GM08714 (cell line): ENCODE data around the gene THOC6.

ENCODE experiments used
- H3K4me3 ChIP-seq: fragments of 200-500 bp; sonication (Bioruptor generic); 2 replicates; pipeline ENCODE4 v1.5.1; 2014; ENCODE audit warnings: mild to moderate bottlenecking, low read length, inconsistent platforms
- ZNF274 ChIP-seq: IDR thresholded peaks from 2 replicates; pipeline ENCODE4 v1.6.1; 2012; ENCODE audit warnings: mild to moderate bottlenecking, low read depth, low read length

The THOC6 gene

DNA sequence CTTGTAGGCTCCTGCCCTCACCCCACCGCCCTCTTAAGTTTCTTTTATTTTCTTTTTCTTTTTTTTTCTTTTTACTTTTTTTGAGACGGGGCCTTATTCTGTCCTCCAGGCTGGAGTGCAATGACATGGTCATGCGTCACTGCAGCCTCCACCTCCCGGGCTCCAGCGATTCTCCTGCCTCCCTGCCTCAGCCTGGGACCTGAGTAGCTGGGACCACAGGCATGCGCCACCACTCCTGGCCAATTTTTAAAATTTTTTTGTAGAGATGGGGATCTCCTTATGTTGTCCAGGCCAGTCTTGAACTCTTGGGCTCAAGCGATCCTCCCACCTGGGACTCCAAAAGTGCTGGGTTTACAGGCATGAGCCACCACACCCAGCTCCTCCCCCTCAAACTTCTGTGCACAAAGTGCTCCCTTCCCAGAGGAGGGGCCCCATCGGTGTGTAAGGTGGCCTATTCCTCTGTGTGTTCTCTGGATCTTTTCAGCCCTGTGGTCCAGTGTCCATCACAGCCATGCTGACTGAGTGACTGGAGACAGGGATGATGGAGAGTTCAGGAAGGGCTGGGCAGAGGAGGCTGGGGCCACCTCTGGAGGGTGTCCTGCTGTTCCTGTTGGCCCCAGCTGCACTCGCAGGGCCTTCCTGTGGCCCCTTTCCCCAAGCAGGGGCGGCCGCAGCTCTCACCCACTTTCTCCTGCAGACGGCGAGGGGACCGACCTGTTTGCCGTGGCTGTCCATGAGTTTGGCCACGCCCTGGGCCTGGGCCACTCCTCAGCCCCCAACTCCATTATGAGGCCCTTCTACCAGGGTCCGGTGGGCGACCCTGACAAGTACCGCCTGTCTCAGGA is 32.7 kb downstream of the THOC6 start:
- no peak overlapping the region for H3K4me3 ChIP-seq
- TF ChIP-seq ZNF274, result no peak

DNA sequence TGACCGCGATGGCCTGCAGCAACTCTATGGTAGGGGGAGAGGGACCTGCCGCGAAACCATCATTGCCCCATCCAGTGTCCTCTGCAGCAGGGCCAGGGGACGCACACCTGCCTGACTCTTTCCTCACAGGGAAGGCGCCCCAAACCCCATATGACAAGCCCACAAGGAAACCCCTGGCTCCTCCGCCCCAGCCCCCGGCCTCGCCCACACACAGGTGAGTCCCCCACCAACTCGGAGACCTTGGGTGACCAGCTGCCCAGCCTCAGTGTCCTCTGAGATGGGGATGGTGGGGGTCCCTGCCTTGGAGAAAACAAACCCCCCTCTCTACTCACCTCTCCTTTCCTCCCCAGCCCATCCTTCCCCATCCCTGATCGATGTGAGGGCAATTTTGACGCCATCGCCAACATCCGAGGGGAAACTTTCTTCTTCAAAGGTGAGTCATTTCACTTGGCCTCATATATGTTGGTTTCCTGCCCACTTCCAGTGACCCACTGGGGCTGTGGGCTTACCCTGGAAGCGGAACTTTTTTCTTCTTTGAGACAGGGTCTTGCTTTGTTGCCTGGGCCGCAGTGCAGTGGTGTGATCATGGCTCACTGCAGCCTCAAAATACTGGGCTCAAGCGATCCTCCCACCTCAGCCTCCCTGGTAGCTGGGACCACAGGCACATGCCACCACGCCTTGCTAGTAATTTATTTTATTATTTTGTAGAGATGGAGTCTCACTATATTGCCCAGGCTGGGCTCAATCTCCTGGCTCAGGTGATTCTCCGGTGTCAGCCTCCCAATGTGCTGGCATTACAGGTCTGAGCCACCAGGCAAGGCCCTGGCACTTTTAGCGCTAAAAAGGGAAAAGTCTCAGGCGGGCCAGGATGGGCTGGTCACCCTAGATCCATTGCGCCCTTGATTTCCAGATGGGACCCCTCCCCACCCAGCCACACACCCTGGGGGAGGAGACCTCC is 33.6 kb downstream of the THOC6 start:
- TF ChIP-seq ZNF274, result no peak
- no peak overlapping the region; the same call in 1 of the 2 replicates for H3K4me3 ChIP-seq

DNA sequence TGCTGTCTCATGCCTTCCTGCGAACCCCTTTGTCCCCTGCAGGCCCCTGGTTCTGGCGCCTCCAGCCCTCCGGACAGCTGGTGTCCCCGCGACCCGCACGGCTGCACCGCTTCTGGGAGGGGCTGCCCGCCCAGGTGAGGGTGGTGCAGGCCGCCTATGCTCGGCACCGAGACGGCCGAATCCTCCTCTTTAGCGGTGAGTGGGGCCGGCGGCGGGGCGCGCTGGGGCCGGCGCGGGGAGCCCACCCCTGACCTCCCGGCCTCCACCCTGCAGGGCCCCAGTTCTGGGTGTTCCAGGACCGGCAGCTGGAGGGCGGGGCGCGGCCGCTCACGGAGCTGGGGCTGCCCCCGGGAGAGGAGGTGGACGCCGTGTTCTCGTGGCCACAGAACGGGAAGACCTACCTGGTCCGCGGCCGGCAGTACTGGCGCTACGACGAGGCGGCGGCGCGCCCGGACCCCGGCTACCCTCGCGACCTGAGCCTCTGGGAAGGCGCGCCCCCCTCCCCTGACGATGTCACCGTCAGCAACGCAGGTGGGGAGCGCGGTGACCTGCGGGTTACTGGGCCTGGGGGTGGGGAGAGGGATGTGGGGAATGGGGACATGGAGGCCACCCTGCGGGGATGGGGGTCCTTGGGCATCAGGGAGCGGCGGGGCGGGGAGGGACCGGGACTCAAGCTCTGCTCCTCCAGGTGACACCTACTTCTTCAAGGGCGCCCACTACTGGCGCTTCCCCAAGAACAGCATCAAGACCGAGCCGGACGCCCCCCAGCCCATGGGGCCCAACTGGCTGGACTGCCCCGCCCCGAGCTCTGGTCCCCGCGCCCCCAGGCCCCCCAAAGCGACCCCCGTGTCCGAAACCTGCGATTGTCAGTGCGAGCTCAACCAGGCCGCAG is 34.5 kb downstream of the THOC6 start:
- TF ChIP-seq ZNF274, result no peak

DNA sequence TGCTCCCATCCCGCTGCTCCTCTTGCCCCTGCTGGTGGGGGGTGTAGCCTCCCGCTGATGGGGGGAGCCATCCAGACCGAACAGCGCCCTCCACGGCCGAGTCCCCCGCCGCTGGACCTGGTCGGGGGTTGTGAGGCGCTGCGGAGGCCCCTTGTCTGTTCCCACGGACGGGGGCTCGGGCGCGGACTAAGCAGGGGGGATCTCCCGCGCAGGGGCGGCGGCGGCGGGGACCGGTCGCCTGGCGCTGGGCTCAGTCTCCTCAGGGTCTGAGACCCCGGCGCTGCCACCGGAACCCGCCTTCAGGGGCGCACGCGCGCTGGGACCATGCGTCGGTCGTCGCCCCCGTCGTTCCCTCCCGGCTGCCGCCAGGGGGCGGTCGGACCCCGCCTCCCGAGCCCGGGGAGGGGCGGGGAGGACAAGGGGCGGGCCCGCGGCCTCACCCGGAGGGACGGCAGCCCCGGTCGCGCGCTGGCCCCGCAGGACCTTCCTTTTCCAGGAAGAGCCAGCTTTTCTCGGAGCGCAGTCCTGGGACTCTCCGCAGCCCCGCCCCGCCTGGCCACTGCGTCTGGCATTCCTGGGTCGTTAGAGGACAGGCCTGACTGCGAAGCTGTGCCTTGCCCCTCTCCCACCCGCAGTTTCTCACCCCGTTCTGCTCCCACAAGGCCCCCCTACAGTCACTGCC is 35.3 kb downstream of the THOC6 start:
- H3K4me3 ChIP-seq, result peak overlapping the region; percentile 94
- TF ChIP-seq ZNF274, result no peak

More for the DNA sequence above, 34.5 kb downstream of the THOC6 start:
- H3K4me3 ChIP-seq, result peak overlapping the region; percentile 94

DNA sequence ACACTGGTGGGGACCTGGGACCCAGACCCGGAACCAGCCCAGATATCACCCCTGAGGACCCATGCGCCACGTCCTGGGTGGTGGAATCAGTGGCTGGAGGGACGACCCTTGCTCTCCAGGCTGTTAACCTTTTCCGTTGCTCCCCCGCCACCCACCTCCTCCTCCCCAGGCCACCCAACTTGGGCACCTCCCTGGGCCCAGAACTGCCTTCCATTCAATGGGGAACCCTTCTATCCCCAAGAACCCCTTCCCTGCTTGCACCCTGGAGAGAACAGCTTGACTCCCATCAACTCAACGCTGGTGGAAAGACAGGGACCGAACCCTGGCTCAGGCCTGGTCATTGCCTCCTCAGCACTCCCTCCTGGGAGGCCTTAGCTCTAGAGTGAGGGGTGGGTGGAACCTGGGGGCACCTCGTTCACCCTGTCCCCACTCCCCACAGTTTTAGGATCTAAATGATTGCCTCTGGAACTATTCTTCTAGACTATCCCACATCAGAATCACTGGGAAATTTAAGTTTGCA is 35.9 kb downstream of the THOC6 start:
- no peak for TF ChIP-seq ZNF274
- H3K4me3 ChIP-seq, result peak overlapping the region; percentile 49; the same call in 1 of the 2 replicates

DNA sequence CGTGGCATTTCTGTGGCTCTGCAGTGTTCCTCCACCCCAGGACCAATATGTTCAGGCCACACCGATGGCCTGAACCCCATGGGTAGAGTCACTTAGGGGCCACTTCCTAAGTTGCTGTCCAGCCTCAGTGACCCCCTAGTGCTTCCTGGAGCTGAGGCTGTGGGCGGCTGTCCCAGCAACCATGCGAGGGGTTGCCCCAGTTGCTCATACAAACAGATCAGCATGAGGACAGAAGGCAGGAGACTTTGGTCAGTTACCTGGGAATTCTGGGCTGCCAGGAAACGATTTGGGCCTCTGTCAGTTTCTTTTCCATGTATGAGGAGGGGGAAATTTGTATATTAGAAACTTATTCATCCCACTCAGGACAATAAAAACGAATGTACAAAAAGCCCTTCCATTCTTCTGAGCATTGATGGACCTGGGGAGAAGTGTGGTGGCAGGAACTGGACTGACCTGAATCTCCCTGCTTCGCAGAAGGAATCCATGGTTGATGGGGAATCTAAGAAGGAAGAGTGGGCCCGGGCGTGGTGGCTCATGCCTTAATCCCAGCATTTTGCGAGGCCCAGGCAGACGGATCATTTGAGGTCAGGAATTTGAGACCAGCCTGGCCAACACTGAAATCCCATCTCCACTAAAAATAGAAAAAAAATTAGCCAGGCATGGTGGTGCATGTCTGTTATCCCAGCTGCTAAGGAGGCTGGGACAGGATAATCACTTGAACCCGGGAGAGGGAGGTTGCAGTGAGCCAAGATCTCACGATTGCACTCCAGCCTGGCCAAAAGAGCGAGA is 36.7 kb downstream of the THOC6 start:
- no peak for TF ChIP-seq ZNF274
- H3K4me3 ChIP-seq, result no peak overlapping the region

DNA sequence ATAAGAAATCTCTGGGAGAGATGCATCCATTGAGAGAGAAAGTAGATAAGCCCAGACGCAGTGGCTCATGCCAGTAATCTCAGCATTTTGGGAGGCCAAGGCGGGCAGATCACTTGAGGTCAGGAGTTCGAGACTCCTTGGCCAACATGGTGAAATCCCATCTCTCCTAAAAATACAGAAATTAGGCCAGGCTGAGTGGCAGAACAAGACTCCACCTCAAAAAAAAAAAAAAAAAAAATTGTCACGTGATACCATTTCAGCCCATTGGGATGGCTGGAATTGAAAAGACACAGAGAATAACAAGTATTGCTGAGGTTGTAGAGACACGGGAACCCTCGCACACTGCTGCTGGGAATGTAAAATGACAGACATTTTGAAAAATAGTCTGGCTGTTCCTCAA is 38.7 kb downstream of the THOC6 start:
- no peak overlapping the region for H3K4me3 ChIP-seq
- TF ChIP-seq ZNF274, result no peak

DNA sequence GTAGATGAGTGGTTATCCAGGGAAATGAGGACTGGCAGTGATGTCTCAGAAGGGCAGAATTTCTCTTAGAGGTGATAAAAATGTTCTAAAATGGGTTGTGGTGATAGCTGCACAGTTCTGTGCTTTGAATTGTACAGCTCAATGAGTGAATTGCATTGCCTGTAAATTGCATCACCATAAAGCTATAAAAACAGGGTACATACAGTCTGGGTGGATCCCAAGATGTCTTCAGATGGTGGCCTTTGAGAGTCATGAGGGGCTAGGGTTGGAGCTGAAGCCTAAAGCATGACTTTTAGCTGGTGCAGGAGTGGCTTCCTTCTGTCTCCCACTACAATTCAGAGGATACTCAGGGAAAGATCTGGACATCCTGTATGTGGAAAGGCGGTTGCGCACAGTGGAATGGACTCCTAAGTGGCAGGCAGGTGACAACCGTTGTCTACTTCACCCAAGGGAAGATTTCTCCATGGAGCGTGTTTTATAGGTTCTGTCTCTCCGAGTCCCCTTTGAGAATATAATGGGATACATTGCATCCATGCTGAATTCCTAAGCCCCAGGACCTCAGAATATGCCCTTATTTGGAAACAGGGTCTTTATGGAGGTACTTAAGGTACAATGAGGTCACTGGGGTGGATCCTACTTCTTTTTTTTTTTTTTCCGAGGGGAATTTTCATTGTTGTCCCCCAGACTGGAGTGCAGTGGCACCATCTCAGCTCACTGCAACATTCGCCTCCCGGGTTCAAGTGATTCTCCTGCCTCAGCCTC is 40.0 kb downstream of the THOC6 start:
- no peak for TF ChIP-seq ZNF274
- no peak overlapping the region for H3K4me3 ChIP-seq

DNA sequence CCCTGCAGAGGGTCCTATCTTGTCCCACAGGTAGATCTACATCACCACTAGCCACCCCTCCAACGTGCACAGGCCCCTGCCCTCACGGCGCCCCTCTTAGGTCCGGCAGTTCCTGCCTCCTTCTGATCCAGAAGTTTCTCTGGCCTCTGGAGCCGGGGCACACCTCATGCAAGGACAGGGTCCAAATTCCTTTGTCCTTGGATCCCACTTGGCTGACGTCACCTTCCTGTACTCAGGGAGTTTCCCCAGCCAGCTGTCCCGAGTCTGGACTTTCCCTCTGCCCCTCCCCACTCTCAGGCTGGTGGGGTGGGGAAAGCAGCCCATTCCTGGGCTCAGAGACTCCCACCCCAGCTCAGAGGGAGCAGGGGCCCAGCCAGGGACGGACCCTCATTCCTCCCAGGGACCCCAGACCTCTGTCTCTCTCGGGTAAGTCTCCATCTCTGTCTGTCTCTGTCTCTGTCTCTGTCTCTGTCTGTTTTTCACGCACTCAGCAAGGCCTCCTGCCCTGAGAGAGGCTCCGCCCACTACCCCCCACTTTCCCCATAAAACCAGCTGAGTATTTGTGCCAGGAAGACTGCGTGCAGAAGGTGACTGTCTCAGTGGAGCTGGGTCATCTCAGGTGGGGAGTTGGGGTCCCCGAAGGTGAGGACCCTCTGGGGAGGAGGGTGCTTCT is 41.4 kb downstream of the THOC6 start, which contains the start of gene IL32:
IL32 (plus strand) TSS at position 572 of the 673 bp plus-strand sequence. CDS start 172 bp downstream, outside the sequence.
- peak within 1 kb of the TSS; percentile 19; the same call in 1 of the 2 replicates for H3K4me3 ChIP-seq
- no peak for TF ChIP-seq ZNF274

DNA sequence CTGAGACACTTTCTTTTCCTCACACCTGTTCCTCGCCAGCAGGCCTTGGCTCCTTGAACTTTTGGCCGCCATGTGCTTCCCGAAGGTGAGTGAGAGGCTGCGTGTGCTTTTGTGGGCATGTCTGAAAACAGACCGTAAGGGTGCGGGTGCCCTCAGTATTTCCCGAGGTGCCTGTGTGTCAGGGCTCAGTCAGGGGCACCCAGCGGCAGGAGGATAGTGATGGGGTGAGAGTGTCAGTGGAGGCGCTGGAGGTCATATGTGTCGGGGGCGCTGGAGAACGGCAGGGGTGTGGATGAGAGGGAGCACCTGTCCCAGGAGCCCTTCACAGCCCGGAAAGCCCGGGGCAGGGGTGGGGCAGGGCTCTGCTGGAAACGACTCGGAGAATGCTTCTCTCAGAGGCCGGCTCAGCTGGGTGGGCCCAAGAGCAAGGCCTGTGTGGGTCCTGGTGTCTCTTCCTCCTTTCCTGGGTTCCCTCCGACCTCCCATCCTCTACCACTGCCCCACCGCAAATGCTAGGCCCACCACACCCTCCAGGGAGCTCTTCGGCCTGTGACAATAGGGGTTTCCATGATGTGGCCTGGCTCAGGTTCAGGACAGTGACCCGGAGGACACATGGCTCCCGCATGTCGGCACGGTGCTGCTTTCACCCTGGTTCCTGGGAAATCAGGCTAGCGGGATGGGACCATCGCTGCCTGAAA is 42.1 kb downstream of the THOC6 start:
- peak overlapping the region; percentile 19; the same call in 1 of the 2 replicates for H3K4me3 ChIP-seq
- TF ChIP-seq ZNF274, result no peak
